CD4-positive, alpha-beta T cell (primary cell): ENCODE measurements around the gene MPHOSPH8. TPM values are rescaled to one million over a fixed set of nuclear protein-coding genes. Genes with fewer than 3 reads are reported as not detected.

Experiments used
- ATAC-seq: fragments of 200-7000 bp; cut with Tn5 transposase; one replicate; pipeline ENCODE4 v1.10.0; 2022; ENCODE audit warnings: mild to moderate bottlenecking; ENCODE audit not compliant: poor library complexity
- CTCF ChIA-PET: fragments of 350-600 bp; sonication (Branson Sonifier 250); formaldehyde crosslinking; loops from one replicate; lab custom pipeline; 2021; ENCODE audit warnings: antibody characterized with exemption, inconsistent platforms; lab: Charles Lee
- POLR2A ChIA-PET: fragments of 350-600 bp; sonication (Branson Sonifier 250); formaldehyde crosslinking; loops from one replicate; lab custom pipeline; 2021; ENCODE audit warnings: antibody characterized with exemption, inconsistent platforms; lab: Charles Lee
- DNase-seq, 14 experiments: peaks; one replicate each; pipeline ENCODE4 v3.0.0-alpha.2; 2013 to 2020; ENCODE audit warnings: mixed read lengths in 2 of 14
- H3K27ac ChIP-seq, 2 donors: one replicate each; pipeline versions ENCODE4 v1.5.1 to v1.7.0; 2013; ENCODE audit warnings: low read length in 2 of 2, low read depth in 1 of 2, mild to moderate bottlenecking in 1 of 2
- H3K27me3 ChIP-seq, 2 experiments: 1 replicate in 1 of 2; 2 replicates in 1 of 2; pipeline versions ENCODE4 v1.6.1 to v1.7.0; 2013; ENCODE audit warnings: low read length in 2 of 2, control low read depth in 1 of 2, mild to moderate bottlenecking in 1 of 2, moderate library complexity in 1 of 2; ENCODE audit not compliant: insufficient read depth in 2 of 2, control insufficient read depth in 1 of 2
- H3K36me3 ChIP-seq: one replicate; pipeline ENCODE4 v1.6.1; 2013; ENCODE audit warnings: low read length, control low read depth; ENCODE audit not compliant: insufficient read depth
- H3K4me1 ChIP-seq: one replicate; pipeline ENCODE4 v1.6.1; 2013; ENCODE audit warnings: low read length, control low read depth; ENCODE audit not compliant: insufficient read depth
- H3K4me3 ChIP-seq: one replicate; pipeline ENCODE4 v1.5.1; 2013; ENCODE audit warnings: mild to moderate bottlenecking, low read length, moderate library complexity
- H3K9me3 ChIP-seq, 2 experiments: 1 replicate in 1 of 2; 2 replicates in 1 of 2; pipeline versions ENCODE4 v1.6.1 to v1.7.0; 2013; ENCODE audit warnings: low read length in 2 of 2, mild to moderate bottlenecking in 2 of 2, control low read depth in 1 of 2, moderate library complexity in 1 of 2; ENCODE audit not compliant: control insufficient read depth in 1 of 2, insufficient read depth in 1 of 2
- H3K27ac Mint-ChIP-seq: one replicate; pipeline ENCODE4 v1.8.0; 2020; ENCODE audit warnings: mixed read lengths
- H3K27me3 Mint-ChIP-seq: one replicate; pipeline ENCODE4 v1.8.0; 2021; ENCODE audit warnings: mixed read lengths
- H3K36me3 Mint-ChIP-seq: one replicate; pipeline ENCODE4 v1.8.0; 2021; ENCODE audit warnings: low read depth, mixed read lengths
- H3K4me1 Mint-ChIP-seq: one replicate; pipeline ENCODE4 v1.8.0; 2021; ENCODE audit warnings: low read depth, mixed read lengths
- H3K4me3 Mint-ChIP-seq: one replicate; pipeline ENCODE4 v1.8.0; 2020; ENCODE audit warnings: mild to moderate bottlenecking, mixed read lengths
- H3K9me3 Mint-ChIP-seq: one replicate; pipeline ENCODE4 v1.8.0; 2020; ENCODE audit warnings: mixed read lengths
- intact Hi-C, 2 experiments: fragments of 100-400 bp; cut with DNase I in 1 of 2; cut with micrococcal nuclease in 1 of 2; formaldehyde crosslinking; loops; one replicate each; pipeline versions ENCODE4 v1.15.1 to v1.9.0; 2023 to 2025; cut with DNase I, micrococcal nuclease
- total RNA-seq, 174 experiments: library from RNA in 2 of 174; stranded (reverse) in 2 of 174; gene quantifications; one replicate each; pipeline ENCODE4 v1.2.3 and lab custom pipeline; 2021 to 2026
- TF ChIP-seq, protein P1 (sequence below): fragments of 200-600 bp; IDR thresholded peaks from one replicate; pipeline ENCODE4 v1.8.0; 2022; ENCODE audit warnings: antibody characterized with exemption, mild to moderate bottlenecking

MPHOSPH8 gene
- total RNA-seq, 2 experiments from 2014 or later, result 48.0 to 51.2 TPM

- Histone ChIP-seq H3K27me3 (no peaks in the 10 kb centered on the region), H3K9me3 (no peaks in the 10 kb centered on the region), H3K36me3 (peaks cover 91% of the 10 kb centered on the region), H3K27ac (no peak overlapping the region), H3K4me1 (no peaks in the 10 kb centered on the region), H3K4me3 (no peak overlapping the region)
- no peaks in the 10 kb centered on the region for H3K9me3 Mint-ChIP-seq
- ATAC-seq, result no peak
- H3K36me3 Mint-ChIP-seq, result peaks cover 97% of the 10 kb centered on the region
- no peak for DNase-seq
- TF ChIP-seq, protein P1, sequence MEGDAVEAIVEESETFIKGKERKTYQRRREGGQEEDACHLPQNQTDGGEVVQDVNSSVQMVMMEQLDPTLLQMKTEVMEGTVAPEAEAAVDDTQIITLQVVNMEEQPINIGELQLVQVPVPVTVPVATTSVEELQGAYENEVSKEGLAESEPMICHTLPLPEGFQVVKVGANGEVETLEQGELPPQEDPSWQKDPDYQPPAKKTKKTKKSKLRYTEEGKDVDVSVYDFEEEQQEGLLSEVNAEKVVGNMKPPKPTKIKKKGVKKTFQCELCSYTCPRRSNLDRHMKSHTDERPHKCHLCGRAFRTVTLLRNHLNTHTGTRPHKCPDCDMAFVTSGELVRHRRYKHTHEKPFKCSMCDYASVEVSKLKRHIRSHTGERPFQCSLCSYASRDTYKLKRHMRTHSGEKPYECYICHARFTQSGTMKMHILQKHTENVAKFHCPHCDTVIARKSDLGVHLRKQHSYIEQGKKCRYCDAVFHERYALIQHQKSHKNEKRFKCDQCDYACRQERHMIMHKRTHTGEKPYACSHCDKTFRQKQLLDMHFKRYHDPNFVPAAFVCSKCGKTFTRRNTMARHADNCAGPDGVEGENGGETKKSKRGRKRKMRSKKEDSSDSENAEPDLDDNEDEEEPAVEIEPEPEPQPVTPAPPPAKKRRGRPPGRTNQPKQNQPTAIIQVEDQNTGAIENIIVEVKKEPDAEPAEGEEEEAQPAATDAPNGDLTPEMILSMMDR, result no peak
- CTCF ChIA-PET, result no interaction called here
- intact Hi-C loops, result no loop called here
- no peaks in the 10 kb centered on the region for H3K27me3 Mint-ChIP-seq
- peak overlapping the region; percentile 37 for H3K27ac Mint-ChIP-seq
- H3K4me3 Mint-ChIP-seq, result no peak overlapping the region
- no peaks in the 10 kb centered on the region for H3K4me1 Mint-ChIP-seq
- POLR2A ChIA-PET, result no interaction called here
Observed at GRCh38 chr13:19665427-19665859, 32.0 kb downstream of the MPHOSPH8 start.

GRCh38 chr13:19668778-19669177 lies 35.3 kb downstream of the MPHOSPH8 start:
- peaks cover 100% of the 10 kb centered on the region for H3K36me3 Mint-ChIP-seq
- POLR2A ChIA-PET, result no interaction called here

GRCh38 chr13:19670147-19670546 lies 36.7 kb downstream of the MPHOSPH8 start:
- CTCF ChIA-PET, result no interaction called here
- H3K9me3 Mint-ChIP-seq, result no peaks in the 10 kb centered on the region
- no peak overlapping the region for H3K4me3 Mint-ChIP-seq
- Histone ChIP-seq H3K27ac (no peak overlapping the region), H3K36me3 (peaks cover 88% of the 10 kb centered on the region), H3K9me3 (no peaks in the 10 kb centered on the region), H3K4me3 (no peak overlapping the region), H3K4me1 (no peaks in the 10 kb centered on the region), H3K27me3 (no peaks in the 10 kb centered on the region)
- TF ChIP-seq, protein P1, result no peak
- DNase-seq (no peak), ATAC-seq (no peak)
- POLR2A ChIA-PET, result no interaction called here
- H3K27me3 Mint-ChIP-seq, result no peaks in the 10 kb centered on the region
- no peak overlapping the region for H3K27ac Mint-ChIP-seq
- H3K4me1 Mint-ChIP-seq, result no peaks in the 10 kb centered on the region
- intact Hi-C loops, result no loop called here
- H3K36me3 Mint-ChIP-seq, result peaks cover 100% of the 10 kb centered on the region

More at GRCh38 chr13:19668778-19669177, 35.3 kb downstream of the MPHOSPH8 start:
- H3K9me3 Mint-ChIP-seq, result no peaks in the 10 kb centered on the region
- H3K27me3 Mint-ChIP-seq, result no peaks in the 10 kb centered on the region
- DNase-seq, result no peak
- TF ChIP-seq, protein P1, result no peak
- no peaks in the 10 kb centered on the region for H3K4me1 Mint-ChIP-seq
- Histone ChIP-seq H3K4me1 (no peaks in the 10 kb centered on the region), H3K27ac (no peak overlapping the region), H3K36me3 (peaks cover 87% of the 10 kb centered on the region), H3K27me3 (no peaks in the 10 kb centered on the region), H3K4me3 (no peak overlapping the region), H3K9me3 (no peaks in the 10 kb centered on the region)
- CTCF ChIA-PET, result no interaction called here
- intact Hi-C loops, result no loop called here
- peak overlapping the region; percentile 44 for H3K27ac Mint-ChIP-seq
- H3K4me3 Mint-ChIP-seq, result no peak overlapping the region
- ATAC-seq, result no peak
